ENCODE measurements around the gene ENG. TPM values are rescaled to one million over a fixed set of nuclear protein-coding genes. Genes with fewer than 3 reads are reported as not detected.

Gene ENG
- total RNA-seq, 3 donors from 2014 or later (not counting 1 experiment from before 2014, with no cell fraction given) = 8.5 to 13.6 (median 12.3) TPM

GRCh38 chr9:127873223-127873691 lies 18.8 kb upstream of the ENG start:
- Mint-ChIP-seq H3K36me3 (no peaks in the 10 kb centered on the region), H3K9me3 (no peaks in the 10 kb centered on the region), H3K27ac (no peak overlapping the region), H3K4me1 (peaks cover 5 to 6% of the 10 kb centered on the region in 2 donors), H3K27me3 (ENCODE audit: low read depth in 2 of 2) (no peaks in the 10 kb centered on the region), H3K4me3 (no peak overlapping the region)
- DNase-seq (no peak), ATAC-seq (no peak)
- peaks cover 17% of the 10 kb centered on the region for H3K4me1 ChIP-seq (ENCODE audit: control insufficient read depth, insufficient read depth, low read length)
- no peaks in the 10 kb centered on the region for H3K36me3 ChIP-seq (ENCODE audit: control insufficient read depth, insufficient read depth, low read length)
- no peaks in the 10 kb centered on the region for H3K27me3 ChIP-seq (ENCODE audit: control insufficient read depth, insufficient read depth, low read length)
- intact Hi-C loops (cut with micrococcal nuclease) = no loop called here
- no peak overlapping the region for H3K4me3 ChIP-seq (ENCODE audit: low read length)
- TF ChIP-seq, protein P1, sequence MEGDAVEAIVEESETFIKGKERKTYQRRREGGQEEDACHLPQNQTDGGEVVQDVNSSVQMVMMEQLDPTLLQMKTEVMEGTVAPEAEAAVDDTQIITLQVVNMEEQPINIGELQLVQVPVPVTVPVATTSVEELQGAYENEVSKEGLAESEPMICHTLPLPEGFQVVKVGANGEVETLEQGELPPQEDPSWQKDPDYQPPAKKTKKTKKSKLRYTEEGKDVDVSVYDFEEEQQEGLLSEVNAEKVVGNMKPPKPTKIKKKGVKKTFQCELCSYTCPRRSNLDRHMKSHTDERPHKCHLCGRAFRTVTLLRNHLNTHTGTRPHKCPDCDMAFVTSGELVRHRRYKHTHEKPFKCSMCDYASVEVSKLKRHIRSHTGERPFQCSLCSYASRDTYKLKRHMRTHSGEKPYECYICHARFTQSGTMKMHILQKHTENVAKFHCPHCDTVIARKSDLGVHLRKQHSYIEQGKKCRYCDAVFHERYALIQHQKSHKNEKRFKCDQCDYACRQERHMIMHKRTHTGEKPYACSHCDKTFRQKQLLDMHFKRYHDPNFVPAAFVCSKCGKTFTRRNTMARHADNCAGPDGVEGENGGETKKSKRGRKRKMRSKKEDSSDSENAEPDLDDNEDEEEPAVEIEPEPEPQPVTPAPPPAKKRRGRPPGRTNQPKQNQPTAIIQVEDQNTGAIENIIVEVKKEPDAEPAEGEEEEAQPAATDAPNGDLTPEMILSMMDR (IDR thresholded peaks at IDR 0.05) = no peak
- no peak overlapping the region for H3K27ac ChIP-seq (ENCODE audit: low read length)
- WGBS (ENCODE audit: insufficient coverage) = 73% methylated on average over 19 of the region's 19 CpGs
- no peaks in the 10 kb centered on the region for H3K9me3 ChIP-seq (ENCODE audit: control insufficient read depth, insufficient read depth, low read length)

GRCh38 chr9:127872369-127873222 lies 18.1 kb upstream of the ENG start:
- intact Hi-C loops (cut with micrococcal nuclease) = no loop called here
- Histone ChIP-seq H3K27ac (ENCODE audit: low read length) (no peak overlapping the region), H3K36me3 (ENCODE audit: control insufficient read depth, insufficient read depth, low read length) (no peaks in the 10 kb centered on the region), H3K4me1 (ENCODE audit: control insufficient read depth, insufficient read depth, low read length) (peaks cover 13% of the 10 kb centered on the region), H3K9me3 (ENCODE audit: control insufficient read depth, insufficient read depth, low read length) (no peaks in the 10 kb centered on the region), H3K4me3 (ENCODE audit: low read length) (no peak overlapping the region), H3K27me3 (ENCODE audit: control insufficient read depth, insufficient read depth, low read length) (no peaks in the 10 kb centered on the region)
- H3K27me3 Mint-ChIP-seq (ENCODE audit: low read depth in 2 of 2) = no peaks in the 10 kb centered on the region
- no peak overlapping the region for H3K4me3 Mint-ChIP-seq
- no peaks in the 10 kb centered on the region for H3K4me1 Mint-ChIP-seq
- DNase-seq (no peak), ATAC-seq (no peak)
- WGBS (ENCODE audit: insufficient coverage) = 90% methylated on average over 20 of the region's 20 CpGs
- H3K36me3 Mint-ChIP-seq = no peaks in the 10 kb centered on the region
- TF ChIP-seq, protein P1 (IDR thresholded peaks at IDR 0.05) = no peak
- peak overlapping the region in 1 of 2 donors; percentile 65 for H3K27ac Mint-ChIP-seq
- no peaks in the 10 kb centered on the region for H3K9me3 Mint-ChIP-seq

GRCh38 chr9:127871531-127871930 lies 17.1 kb upstream of the ENG start:
- intact Hi-C loops (cut with micrococcal nuclease) = loop anchor here (2.0 kb wide), 1 partner anchor 137 kb away; the partner anchor contains the start of gene TOR2A
- H3K9me3 Mint-ChIP-seq = no peaks in the 10 kb centered on the region
- no peaks in the 10 kb centered on the region for H3K9me3 ChIP-seq (ENCODE audit: control insufficient read depth, insufficient read depth, low read length)
- no peak overlapping the region for H3K4me3 ChIP-seq (ENCODE audit: low read length)
- DNase-seq = no peak
- no peaks in the 10 kb centered on the region for H3K4me1 Mint-ChIP-seq
- no peaks in the 10 kb centered on the region for H3K36me3 Mint-ChIP-seq
- H3K4me3 Mint-ChIP-seq = no peak overlapping the region
- TF ChIP-seq, protein P1 (IDR thresholded peaks at IDR 0.05) = no peak
- H3K27ac ChIP-seq (ENCODE audit: low read length) = no peak overlapping the region
- 96% methylated on average over 9 of the region's 9 CpGs for WGBS (ENCODE audit: insufficient coverage)
- H3K27ac Mint-ChIP-seq = peak overlapping the region; percentile 24 to 65
- no peaks in the 10 kb centered on the region for H3K27me3 ChIP-seq (ENCODE audit: control insufficient read depth, insufficient read depth, low read length)
- no peaks in the 10 kb centered on the region for H3K27me3 Mint-ChIP-seq (ENCODE audit: low read depth in 2 of 2)
- H3K4me1 ChIP-seq (ENCODE audit: control insufficient read depth, insufficient read depth, low read length) = peaks cover 10% of the 10 kb centered on the region
- no peak for ATAC-seq
- no peaks in the 10 kb centered on the region for H3K36me3 ChIP-seq (ENCODE audit: control insufficient read depth, insufficient read depth, low read length)

Data from natural killer cell (primary cell).